Skeletal muscle tissue (tissue), 4 donors: ENCODE data around the gene ATP5MG. TPM values are rescaled to one million over a fixed set of nuclear protein-coding genes. Genes with fewer than 3 reads are reported as not detected.

ENCODE experiments used
- H3K27ac ChIP-seq: one replicate; pipeline ENCODE4 v1.7.0; 2013; ENCODE audit warnings: mild to moderate bottlenecking, low read depth, low read length, inconsistent platforms
- H3K27me3 ChIP-seq, 3 donors: one replicate each; pipeline ENCODE4 v1.7.0; 2013; ENCODE audit warnings: low read length in 3 of 3; ENCODE audit not compliant: control insufficient read depth in 3 of 3, insufficient read depth in 3 of 3
- H3K36me3 ChIP-seq, 3 donors: one replicate each; pipeline ENCODE4 v1.7.0; 2013; ENCODE audit warnings: low read length in 3 of 3; ENCODE audit not compliant: control insufficient read depth in 3 of 3, insufficient read depth in 3 of 3
- H3K4me1 ChIP-seq, 3 donors: one replicate each; pipeline ENCODE4 v1.7.0; 2013; ENCODE audit warnings: low read length in 3 of 3, mild to moderate bottlenecking in 3 of 3; ENCODE audit not compliant: control insufficient read depth in 3 of 3, insufficient read depth in 3 of 3
- H3K4me3 ChIP-seq, 3 donors: one replicate each; pipeline ENCODE4 v1.7.0; 2013; ENCODE audit warnings: low read length in 3 of 3
- H3K9ac ChIP-seq, 3 donors: one replicate each; pipeline ENCODE4 v1.7.0; 2013; ENCODE audit warnings: low read length in 3 of 3, mild to moderate bottlenecking in 3 of 3, moderate library complexity in 2 of 3, low read depth in 1 of 3
- H3K9me3 ChIP-seq, 3 donors: one replicate each; pipeline ENCODE4 v1.7.0; 2013; ENCODE audit warnings: low read length in 3 of 3; ENCODE audit not compliant: control insufficient read depth in 3 of 3
- total RNA-seq: library from RNA; depleted of rRNA; stranded (reverse); fragments of >200 nt; gene quantifications from one replicate; pipeline ENCODE4 v1.2.3, GENCODE V29; 2014
- donor health status: Osteomylitis.

Gene ATP5MG
- total RNA-seq, 1 donor from 2014 or later, result 79.9 TPM

- H3K4me3 ChIP-seq, result no peak overlapping the region
- H3K27me3 ChIP-seq, result no peaks in the 10 kb centered on the region
- H3K9ac ChIP-seq, result no peak overlapping the region
- H3K9me3 ChIP-seq, result no peaks in the 10 kb centered on the region
- no peak overlapping the region for H3K27ac ChIP-seq
- peaks cover 3 to 12% (median 8%) of the 10 kb centered on the region in 3 donors for H3K36me3 ChIP-seq
- no peaks in the 10 kb centered on the region for H3K4me1 ChIP-seq
Measured at GRCh38 chr11:118417801-118418200, 16.4 kb downstream of the ATP5MG start.

GRCh38 chr11:118418766-118419165 is 17.4 kb downstream of the ATP5MG start:
- Histone ChIP-seq H3K9ac (no peak overlapping the region), H3K27me3 (no peaks in the 10 kb centered on the region), H3K27ac (no peak overlapping the region), H3K9me3 (no peaks in the 10 kb centered on the region), H3K4me3 (no peak overlapping the region), H3K36me3 (peaks cover 3 to 10% (median 6%) of the 10 kb centered on the region in 3 donors), H3K4me1 (no peaks in the 10 kb centered on the region)

GRCh38 chr11:118427707-118428106 is 26.3 kb downstream of the ATP5MG start:
- Histone ChIP-seq H3K36me3 (no peaks in the 10 kb centered on the region), H3K4me1 (no peaks in the 10 kb centered on the region), H3K9ac (no peak overlapping the region), H3K27ac (no peak overlapping the region), H3K27me3 (no peaks in the 10 kb centered on the region), H3K4me3 (no peak overlapping the region), H3K9me3 (no peaks in the 10 kb centered on the region)

- H3K9me3 ChIP-seq, result no peaks in the 10 kb centered on the region
- H3K9ac ChIP-seq, result no peak overlapping the region
- no peaks in the 10 kb centered on the region for H3K36me3 ChIP-seq
- no peaks in the 10 kb centered on the region for H3K27me3 ChIP-seq
- no peak overlapping the region for H3K4me3 ChIP-seq
- H3K4me1 ChIP-seq, result peaks cover 8 to 14% (median 14%) of the 10 kb centered on the region in 3 donors
- H3K27ac ChIP-seq, result no peak overlapping the region
Measured at GRCh38 chr11:118430956-118431355, 29.6 kb downstream of the ATP5MG start.

GRCh38 chr11:118434123-118434552 is 32.7 kb downstream of the ATP5MG start:
- peak overlapping the region in 2 of 3 donors; percentile 39 to 86 for H3K9ac ChIP-seq
- H3K4me3 ChIP-seq, result peak overlapping the region; percentile 88 to 90 (median 89)
- no peak overlapping the region for H3K27ac ChIP-seq
- H3K36me3 ChIP-seq, result no peaks in the 10 kb centered on the region
- peaks cover 26 to 30% (median 28%) of the 10 kb centered on the region in 3 donors for H3K4me1 ChIP-seq
- H3K9me3 ChIP-seq, result no peaks in the 10 kb centered on the region
- H3K27me3 ChIP-seq, result no peaks in the 10 kb centered on the region

- Histone ChIP-seq H3K36me3 (no peaks in the 10 kb centered on the region), H3K4me3 (peak overlapping the region; percentile 88 to 90 (median 89)), H3K4me1 (peaks cover 26 to 36% (median 28%) of the 10 kb centered on the region in 3 donors), H3K9me3 (no peaks in the 10 kb centered on the region), H3K27me3 (no peaks in the 10 kb centered on the region), H3K9ac (peak overlapping the region; percentile 75 to 86 (median 77)), H3K27ac (no peak overlapping the region)
Measured at GRCh38 chr11:118434553-118435289, 33.3 kb downstream of the ATP5MG start.

- H3K4me1 ChIP-seq, result peaks cover 26 to 41% (median 28%) of the 10 kb centered on the region in 3 donors
- H3K9ac ChIP-seq, result peak overlapping the region; percentile 75 to 86 (median 77)
- peak overlapping the region; percentile 65 for H3K27ac ChIP-seq
- H3K9me3 ChIP-seq, result no peaks in the 10 kb centered on the region
- peak overlapping the region; percentile 88 to 90 (median 89) for H3K4me3 ChIP-seq
- no peaks in the 10 kb centered on the region for H3K27me3 ChIP-seq
- no peaks in the 10 kb centered on the region for H3K36me3 ChIP-seq
Measured at GRCh38 chr11:118435290-118435892, 34.0 kb downstream of the ATP5MG start.

- peak within 1 kb of the TSS; percentile 88 to 90 (median 89) for H3K4me3 ChIP-seq
- peaks cover 26 to 42% (median 28%) of the 10 kb centered on the region in 3 donors for H3K4me1 ChIP-seq
- H3K9me3 ChIP-seq, result no peaks in the 10 kb centered on the region
- no peaks in the 10 kb centered on the region for H3K36me3 ChIP-seq
- H3K27ac ChIP-seq, result peak within 1 kb of the TSS; percentile 88
- H3K9ac ChIP-seq, result peak within 1 kb of the TSS; percentile 77 to 86 (median 86)
- H3K27me3 ChIP-seq, result no peaks in the 10 kb centered on the region
Measured at GRCh38 chr11:118435893-118436624, 34.7 kb downstream of the ATP5MG start, which contains the start of gene KMT2A. TSS of gene KMT2A (plus strand) at chr11:118436492. CDS start at chr11:118436513, 21 bp downstream.

- H3K4me1 ChIP-seq, result peaks cover 27 to 44% (median 32%) of the 10 kb centered on the region in 3 donors
- H3K9ac ChIP-seq, result peak overlapping the region; percentile 76 to 86 (median 86)
- H3K36me3 ChIP-seq, result no peaks in the 10 kb centered on the region
- no peaks in the 10 kb centered on the region for H3K9me3 ChIP-seq
- H3K27ac ChIP-seq, result peak overlapping the region; percentile 88
- H3K27me3 ChIP-seq, result no peaks in the 10 kb centered on the region
- H3K4me3 ChIP-seq, result peak overlapping the region; percentile 75 to 81 (median 80)
Measured at GRCh38 chr11:118436639-118437207, 35.3 kb downstream of the ATP5MG start.
